Measurements from ENCODE around the gene AIMP1. TPM values are rescaled to one million over a fixed set of nuclear protein-coding genes. Genes with fewer than 3 reads are reported as not detected.

AIMP1 gene
- total RNA-seq, 1 donor from 2014 or later: 25.0 TPM

DNA sequence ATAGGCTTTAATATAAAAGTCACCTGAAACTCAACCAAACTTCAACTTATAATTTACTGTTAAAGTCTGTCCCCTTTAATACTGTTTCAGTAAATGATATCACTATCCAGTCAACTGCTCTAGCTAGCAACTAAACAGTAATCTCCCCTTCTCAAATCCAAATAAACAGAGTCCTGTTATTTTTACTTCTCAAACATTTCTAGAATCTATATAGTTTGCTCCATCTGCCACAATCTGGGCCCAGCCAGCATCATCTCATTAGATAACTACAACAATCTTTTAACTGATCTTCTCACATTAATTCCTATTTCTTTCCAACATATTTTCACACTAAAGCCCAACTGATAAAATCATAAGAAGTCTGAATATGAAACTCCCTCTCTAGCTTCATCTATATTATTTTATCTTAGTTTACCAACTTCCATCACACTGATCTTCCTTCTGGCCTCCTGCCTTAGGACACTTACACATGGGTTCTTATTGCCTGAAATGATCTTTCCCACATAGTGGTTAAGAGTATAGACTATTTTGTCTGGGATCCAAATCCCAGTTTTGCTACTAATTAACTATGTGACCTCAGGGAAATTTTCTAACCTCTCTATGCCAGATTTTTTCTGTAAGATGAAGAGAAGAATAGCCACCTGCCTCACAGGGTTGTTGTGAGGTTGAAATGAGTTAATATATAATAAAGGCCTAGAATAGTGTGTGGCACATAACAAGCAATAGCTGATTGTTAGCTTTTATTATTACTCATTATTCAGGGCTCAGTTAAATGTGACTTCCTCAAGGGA is 18.9 kb upstream of the AIMP1 start:
- DNase-seq (ENCODE audit: low read depth): peak; percentile 29
- no peak overlapping the region for H3K4me3 ChIP-seq (ENCODE audit: low read depth, low read length)
- TF ChIP-seq, protein P1, sequence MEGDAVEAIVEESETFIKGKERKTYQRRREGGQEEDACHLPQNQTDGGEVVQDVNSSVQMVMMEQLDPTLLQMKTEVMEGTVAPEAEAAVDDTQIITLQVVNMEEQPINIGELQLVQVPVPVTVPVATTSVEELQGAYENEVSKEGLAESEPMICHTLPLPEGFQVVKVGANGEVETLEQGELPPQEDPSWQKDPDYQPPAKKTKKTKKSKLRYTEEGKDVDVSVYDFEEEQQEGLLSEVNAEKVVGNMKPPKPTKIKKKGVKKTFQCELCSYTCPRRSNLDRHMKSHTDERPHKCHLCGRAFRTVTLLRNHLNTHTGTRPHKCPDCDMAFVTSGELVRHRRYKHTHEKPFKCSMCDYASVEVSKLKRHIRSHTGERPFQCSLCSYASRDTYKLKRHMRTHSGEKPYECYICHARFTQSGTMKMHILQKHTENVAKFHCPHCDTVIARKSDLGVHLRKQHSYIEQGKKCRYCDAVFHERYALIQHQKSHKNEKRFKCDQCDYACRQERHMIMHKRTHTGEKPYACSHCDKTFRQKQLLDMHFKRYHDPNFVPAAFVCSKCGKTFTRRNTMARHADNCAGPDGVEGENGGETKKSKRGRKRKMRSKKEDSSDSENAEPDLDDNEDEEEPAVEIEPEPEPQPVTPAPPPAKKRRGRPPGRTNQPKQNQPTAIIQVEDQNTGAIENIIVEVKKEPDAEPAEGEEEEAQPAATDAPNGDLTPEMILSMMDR (conservative IDR thresholded peaks at IDR 0.05; ENCODE audit: low read depth, low read length): no peak

DNA sequence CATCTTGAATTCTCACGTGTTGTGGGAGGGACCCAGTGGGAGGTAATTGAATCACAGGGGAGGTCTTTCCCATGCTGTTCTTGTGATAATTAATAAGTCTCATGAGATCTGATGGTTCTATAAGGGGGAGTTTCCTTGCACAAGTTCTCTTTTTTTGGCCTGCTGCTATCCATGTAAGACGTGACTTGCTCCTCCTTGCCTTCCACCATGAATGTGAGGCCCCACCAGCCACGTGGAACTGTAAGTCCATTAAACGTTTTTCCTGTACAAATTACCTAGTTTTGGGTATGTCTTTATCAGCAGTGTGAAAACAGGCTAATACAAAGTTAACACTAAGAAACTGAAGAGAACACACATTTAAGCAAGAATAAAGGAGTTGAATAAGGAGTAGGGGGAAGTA is 16.4 kb upstream of the AIMP1 start:
- no peak for DNase-seq (ENCODE audit: low read depth)
- TF ChIP-seq, protein P1 (conservative IDR thresholded peaks at IDR 0.05; ENCODE audit: low read depth, low read length): no peak
- H3K4me3 ChIP-seq (ENCODE audit: low read depth, low read length): no peak overlapping the region

DNA sequence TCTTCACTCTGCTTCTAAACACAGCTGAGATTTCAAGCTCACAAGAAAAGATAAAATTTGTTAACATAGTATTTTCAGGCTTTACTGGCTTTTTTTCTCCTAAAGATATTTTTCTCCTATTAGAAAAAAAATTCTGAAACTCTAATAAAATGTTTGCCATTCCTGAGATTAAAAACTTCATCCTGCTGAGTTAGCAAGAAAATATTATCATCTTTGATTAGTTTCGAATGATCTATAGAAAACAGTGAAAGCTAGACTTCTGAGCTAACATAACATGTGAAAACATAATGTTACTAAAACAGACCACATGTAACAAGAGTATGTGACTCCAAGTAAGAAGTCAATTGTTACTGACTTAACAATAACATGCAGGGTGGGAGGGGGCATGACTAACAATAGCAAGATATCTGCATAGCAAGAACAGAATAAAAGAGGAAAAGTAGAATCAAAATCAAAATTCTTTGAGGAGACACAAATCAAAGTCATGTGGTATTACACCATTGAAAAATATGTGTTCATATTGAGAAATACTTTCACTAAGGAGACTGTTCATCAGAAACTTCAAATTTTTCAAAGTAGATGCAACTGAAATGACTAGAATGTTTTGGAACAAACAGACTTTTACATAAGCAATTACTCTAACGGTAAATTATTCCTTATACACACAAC is 14.8 kb upstream of the AIMP1 start:
- TF ChIP-seq, protein P1 (conservative IDR thresholded peaks at IDR 0.05; ENCODE audit: low read depth, low read length): no peak
- DNase-seq (ENCODE audit: low read depth): no peak
- H3K4me3 ChIP-seq (ENCODE audit: low read depth, low read length): no peak overlapping the region

DNA sequence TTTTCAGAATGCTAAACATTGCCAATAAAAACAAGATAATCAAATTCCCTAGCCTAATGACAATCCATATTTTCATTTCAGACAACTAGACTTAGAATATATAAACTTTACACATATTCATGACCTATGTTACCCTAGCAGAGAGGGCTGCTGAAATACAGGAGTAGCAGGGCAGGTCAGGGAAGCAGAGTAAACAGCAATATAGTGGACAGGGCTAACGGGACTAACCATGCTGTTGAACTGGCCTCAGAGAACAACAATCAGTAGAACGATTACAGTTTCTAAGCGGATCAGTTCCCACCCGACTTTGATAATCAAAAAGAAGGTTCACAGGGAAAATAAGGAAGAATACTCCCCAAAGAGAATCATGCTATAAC is 14.3 kb upstream of the AIMP1 start:
- DNase-seq (ENCODE audit: low read depth): no peak
- TF ChIP-seq, protein P1 (conservative IDR thresholded peaks at IDR 0.05; ENCODE audit: low read depth, low read length): no peak
- H3K4me3 ChIP-seq (ENCODE audit: low read depth, low read length): no peak overlapping the region

DNA sequence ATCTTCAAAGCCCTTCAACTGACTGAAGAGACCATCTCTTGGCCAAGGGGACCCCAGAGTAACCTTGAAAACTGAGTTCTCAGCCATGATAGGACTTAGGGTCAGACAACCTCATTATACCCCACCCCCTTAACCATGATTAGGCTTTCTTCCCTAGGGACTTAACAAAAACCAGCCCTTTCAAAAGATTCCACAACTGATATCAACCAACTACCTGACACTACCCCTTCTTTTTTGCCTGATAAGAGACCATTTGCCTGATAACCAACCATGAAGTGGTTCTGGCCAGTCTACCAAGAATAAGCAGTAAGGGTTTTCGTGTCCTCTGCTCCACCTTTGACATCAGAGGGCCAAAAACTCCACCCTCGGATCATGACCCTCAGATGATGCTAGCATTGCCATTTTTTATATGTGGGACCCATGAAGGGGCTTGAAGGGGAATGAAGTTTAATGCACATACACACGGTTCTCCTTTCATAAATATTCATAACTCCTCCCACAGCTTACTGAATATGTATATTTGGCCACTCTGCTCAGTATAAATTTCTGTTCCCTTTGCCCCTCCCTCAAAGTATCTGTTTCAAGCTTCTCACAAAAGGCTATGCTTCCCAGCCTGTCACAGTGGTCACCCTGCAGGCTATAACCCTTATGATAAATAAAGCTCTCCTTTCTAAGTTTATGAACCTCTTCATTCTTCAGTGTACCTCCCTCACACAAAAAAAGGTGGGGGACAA is 12.6 kb upstream of the AIMP1 start:
- DNase-seq (ENCODE audit: low read depth): no peak
- TF ChIP-seq, protein P1 (conservative IDR thresholded peaks at IDR 0.05; ENCODE audit: low read depth, low read length): no peak
- H3K4me3 ChIP-seq (ENCODE audit: low read depth, low read length): no peak overlapping the region

DNA sequence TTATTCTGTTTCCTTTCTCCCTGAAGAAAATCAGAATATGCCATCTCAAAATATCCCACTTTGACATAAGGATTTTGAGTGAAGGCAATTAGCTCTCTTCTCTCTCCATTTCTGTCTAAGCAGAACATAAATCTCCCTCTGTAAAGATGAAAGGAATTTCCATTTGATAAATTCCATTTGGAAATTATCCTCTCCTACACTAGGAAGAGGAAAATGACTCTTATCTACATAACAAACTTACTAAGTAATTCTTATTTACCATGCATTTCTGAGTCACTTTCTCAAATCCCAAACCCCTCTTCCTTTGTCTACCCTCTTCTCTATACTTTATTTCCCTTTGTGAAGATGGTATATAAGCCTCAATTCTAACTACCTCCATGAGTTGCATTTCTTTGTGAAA is 11.7 kb upstream of the AIMP1 start:
- no peak for DNase-seq (ENCODE audit: low read depth)
- no peak overlapping the region for H3K4me3 ChIP-seq (ENCODE audit: low read depth, low read length)
- TF ChIP-seq, protein P1 (conservative IDR thresholded peaks at IDR 0.05; ENCODE audit: low read depth, low read length): no peak
